ENCODE measurements around the gene NFATC4. TPM values are rescaled to one million over a fixed set of nuclear protein-coding genes. Genes with fewer than 3 reads are reported as not detected.
A peak's percentile ranks its signal among the peaks of the same experiment; 100 is the strongest.

NFATC4 gene
- total and polyA plus RNA-seq, 2 donors (not counting 1 experiment from before 2014, with no cell fraction given) = 3.1 to 7.6 TPM

DNA sequence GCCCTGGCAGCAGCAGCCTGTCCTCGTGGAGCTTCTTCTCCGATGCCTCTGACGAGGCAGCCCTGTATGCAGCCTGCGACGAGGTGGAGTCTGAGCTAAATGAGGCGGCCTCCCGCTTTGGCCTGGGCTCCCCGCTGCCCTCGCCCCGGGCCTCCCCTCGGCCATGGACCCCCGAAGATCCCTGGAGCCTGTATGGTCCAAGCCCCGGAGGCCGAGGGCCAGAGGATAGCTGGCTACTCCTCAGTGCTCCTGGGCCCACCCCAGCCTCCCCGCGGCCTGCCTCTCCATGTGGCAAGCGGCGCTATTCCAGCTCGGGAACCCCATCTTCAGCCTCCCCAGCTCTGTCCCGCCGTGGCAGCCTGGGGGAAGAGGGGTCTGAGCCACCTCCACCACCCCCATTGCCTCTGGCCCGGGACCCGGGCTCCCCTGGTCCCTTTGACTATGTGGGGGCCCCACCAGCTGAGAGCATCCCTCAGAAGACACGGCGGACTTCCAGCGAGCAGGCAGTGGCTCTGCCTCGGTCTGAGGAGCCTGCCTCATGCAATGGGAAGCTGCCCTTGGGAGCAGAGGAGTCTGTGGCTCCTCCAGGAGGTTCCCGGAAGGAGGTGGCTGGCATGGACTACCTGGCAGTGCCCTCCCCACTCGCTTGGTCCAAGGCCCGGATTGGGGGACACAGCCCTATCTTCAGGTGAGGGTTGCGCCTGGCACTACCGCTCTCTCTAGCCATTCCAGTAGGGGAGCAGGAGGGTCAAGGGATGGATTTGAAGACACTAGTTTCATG, 2.1 kb downstream of the NFATC4 start:
- intact Hi-C loops (cut with micrococcal nuclease) = loop anchor here (5.0 to 10.0 kb wide), 3 partner anchors 228 to 335 kb away; partner anchors contain the start of gene EMC9
- no peak overlapping the region for H3K4me2 ChIP-seq (replicated peaks; ENCODE audit: low read depth, low read length, poor library complexity, severe bottlenecking)
- no peaks in the 10 kb centered on the region for H4K20me1 ChIP-seq (ENCODE audit: control insufficient read depth, insufficient read depth, low read length, poor library complexity, severe bottlenecking)
- no peaks in the 10 kb centered on the region for H3K36me3 ChIP-seq (replicated peaks in 1 of 2; ENCODE audit: control extremely low read depth in 1 of 2, control insufficient read depth in 1 of 2, extremely low read depth in 1 of 2, insufficient read depth in 2 of 2, low read length in 1 of 2)
- no peak overlapping the region for H3K27ac ChIP-seq (ENCODE audit: low read length in 2 of 2)
- Mint-ChIP-seq H3K27me3 (peaks cover 6% of the 10 kb centered on the region), H3K27ac (no peak overlapping the region), H3K4me1 (peaks cover 30% of the 10 kb centered on the region), H3K4me3 (no peak overlapping the region), H3K9me3 (ENCODE audit: insufficient read depth) (no peaks in the 10 kb centered on the region)
- ChIA-PET CTCF (interaction anchor here (0.5 to 2.0 kb wide), 5 partner anchors 37 to 67 kb away, joined by 3 to 10 read pairs (median 3); partner anchors contain the start of genes CBLN3 and KHNYN), POLR2A (interaction anchor here (0.7 to 2.2 kb wide), 3 partner anchors 49 to 61 kb away, joined by 3 to 5 read pairs (median 3); partner anchors contain the start of gene KHNYN)
- no peaks in the 10 kb centered on the region for H3K79me2 ChIP-seq (ENCODE audit: control insufficient read depth, insufficient read depth, low read length)
- H3K9me3 ChIP-seq (ENCODE audit: control extremely low read depth in 1 of 3, control insufficient read depth in 2 of 3, insufficient read depth in 1 of 3, low read length in 2 of 3) = no peaks in the 10 kb centered on the region
- DNase-seq (peak; percentile 18), ATAC-seq (ENCODE audit: low read depth) (no peak)
- H3K9ac ChIP-seq (ENCODE audit: low read length) = no peak overlapping the region
- WGBS (ENCODE audit: insufficient coverage) = 92% methylated on average over 28 of the region's 32 CpGs
- H3K4me3 ChIP-seq (ENCODE audit: control extremely low read depth in 1 of 5, extremely low read depth in 1 of 5, insufficient read depth in 1 of 5, low read depth in 2 of 5, low read length in 4 of 5) = no peak overlapping the region
- H3K4me1 ChIP-seq (ENCODE audit: control insufficient read depth in 2 of 2, insufficient read depth in 2 of 2, low read length in 2 of 2) = peaks cover 28 to 37% of the 10 kb centered on the region in 2 donors
- TF ChIP-seq, protein P1, sequence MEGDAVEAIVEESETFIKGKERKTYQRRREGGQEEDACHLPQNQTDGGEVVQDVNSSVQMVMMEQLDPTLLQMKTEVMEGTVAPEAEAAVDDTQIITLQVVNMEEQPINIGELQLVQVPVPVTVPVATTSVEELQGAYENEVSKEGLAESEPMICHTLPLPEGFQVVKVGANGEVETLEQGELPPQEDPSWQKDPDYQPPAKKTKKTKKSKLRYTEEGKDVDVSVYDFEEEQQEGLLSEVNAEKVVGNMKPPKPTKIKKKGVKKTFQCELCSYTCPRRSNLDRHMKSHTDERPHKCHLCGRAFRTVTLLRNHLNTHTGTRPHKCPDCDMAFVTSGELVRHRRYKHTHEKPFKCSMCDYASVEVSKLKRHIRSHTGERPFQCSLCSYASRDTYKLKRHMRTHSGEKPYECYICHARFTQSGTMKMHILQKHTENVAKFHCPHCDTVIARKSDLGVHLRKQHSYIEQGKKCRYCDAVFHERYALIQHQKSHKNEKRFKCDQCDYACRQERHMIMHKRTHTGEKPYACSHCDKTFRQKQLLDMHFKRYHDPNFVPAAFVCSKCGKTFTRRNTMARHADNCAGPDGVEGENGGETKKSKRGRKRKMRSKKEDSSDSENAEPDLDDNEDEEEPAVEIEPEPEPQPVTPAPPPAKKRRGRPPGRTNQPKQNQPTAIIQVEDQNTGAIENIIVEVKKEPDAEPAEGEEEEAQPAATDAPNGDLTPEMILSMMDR (IDR thresholded peaks at IDR 0.05) = no peak
- no peak for TF ChIP-seq EZH2 (IDR thresholded peaks at IDR 0.05; ENCODE audit: borderline replicate concordance, insufficient read depth, low read depth, low read length, poor library complexity, severe bottlenecking)
- H2AFZ ChIP-seq (ENCODE audit: insufficient read depth, low read depth, low read length, poor library complexity, severe bottlenecking) = no peak overlapping the region
- H3K27me3 ChIP-seq (replicated peaks in 1 of 4; ENCODE audit: control extremely low read depth in 1 of 4, control insufficient read depth in 3 of 4, insufficient read depth in 4 of 4, low read length in 3 of 4) = peaks cover 0 to 30% (median 6%) of the 10 kb centered on the region in 4 experiments

DNA sequence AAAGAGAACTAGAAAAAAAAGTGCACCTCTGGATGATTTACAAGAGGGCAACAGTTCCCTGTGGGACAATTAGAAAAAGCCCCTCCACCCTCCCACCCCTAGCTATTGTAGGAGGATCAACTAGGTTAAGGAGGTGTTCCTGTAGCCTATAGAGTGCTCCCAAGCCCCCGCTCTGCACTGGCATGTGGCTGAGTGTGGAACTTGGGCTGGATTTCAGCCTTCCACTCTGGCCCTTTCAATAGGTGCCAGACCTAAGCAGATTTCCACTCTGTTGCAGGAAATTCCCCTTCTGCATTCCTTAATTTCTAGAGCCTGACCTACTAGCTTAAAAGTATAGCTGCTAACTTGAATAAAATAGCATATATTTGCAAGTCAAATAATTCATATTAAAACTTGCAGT, 2.8 kb downstream of the NFATC4 start:
- H3K27ac ChIP-seq (ENCODE audit: low read length in 2 of 2) = no peak overlapping the region
- H3K27ac Mint-ChIP-seq = no peak overlapping the region
- H3K4me3 Mint-ChIP-seq = no peak overlapping the region
- WGBS (ENCODE audit: insufficient coverage) = no CpG with 5 or more reads among the region's 1 CpG
- ATAC-seq (ENCODE audit: low read depth) = no peak
- POLR2A ChIA-PET = interaction anchor here (0.7 to 2.2 kb wide), 2 partner anchors 48 to 59 kb away, joined by 3 to 5 read pairs; partner anchors contain the start of gene KHNYN
- intact Hi-C loops (cut with micrococcal nuclease) = no loop called here
- peaks cover 0 to 32% (median 6%) of the 10 kb centered on the region in 4 experiments for H3K27me3 ChIP-seq (replicated peaks in 1 of 4; ENCODE audit: control extremely low read depth in 1 of 4, control insufficient read depth in 3 of 4, insufficient read depth in 4 of 4, low read length in 3 of 4)
- no peak for TF ChIP-seq EZH2 (IDR thresholded peaks at IDR 0.05; ENCODE audit: borderline replicate concordance, insufficient read depth, low read depth, low read length, poor library complexity, severe bottlenecking)
- TF ChIP-seq, protein P1 (IDR thresholded peaks at IDR 0.05) = no peak
- no peaks in the 10 kb centered on the region for H3K9me3 ChIP-seq (ENCODE audit: control extremely low read depth in 1 of 3, control insufficient read depth in 2 of 3, insufficient read depth in 1 of 3, low read length in 2 of 3)
- H3K4me1 ChIP-seq (ENCODE audit: control insufficient read depth in 2 of 2, insufficient read depth in 2 of 2, low read length in 2 of 2) = peaks cover 23 to 30% of the 10 kb centered on the region in 2 donors
- DNase-seq = no peak
- H3K36me3 ChIP-seq (replicated peaks in 1 of 2; ENCODE audit: control extremely low read depth in 1 of 2, control insufficient read depth in 1 of 2, extremely low read depth in 1 of 2, insufficient read depth in 2 of 2, low read length in 1 of 2) = no peaks in the 10 kb centered on the region
- no peaks in the 10 kb centered on the region for H4K20me1 ChIP-seq (ENCODE audit: control insufficient read depth, insufficient read depth, low read length, poor library complexity, severe bottlenecking)
- CTCF ChIA-PET = interaction anchor here (0.7 to 2.1 kb wide), 6 partner anchors 31 to 66 kb away, joined by 3 to 10 read pairs (median 4); partner anchors contain the start of genes CBLN3, KHNYN and RIPK3
- H3K27me3 Mint-ChIP-seq = peaks cover 6% of the 10 kb centered on the region
- H3K79me2 ChIP-seq (ENCODE audit: control insufficient read depth, insufficient read depth, low read length) = no peaks in the 10 kb centered on the region
- H3K4me2 ChIP-seq (replicated peaks; ENCODE audit: low read depth, low read length, poor library complexity, severe bottlenecking) = no peak overlapping the region
- H3K4me3 ChIP-seq (ENCODE audit: control extremely low read depth in 1 of 5, extremely low read depth in 1 of 5, insufficient read depth in 1 of 5, low read depth in 2 of 5, low read length in 4 of 5) = no peak overlapping the region
- H3K9ac ChIP-seq (ENCODE audit: low read length) = no peak overlapping the region
- H3K9me3 Mint-ChIP-seq (ENCODE audit: insufficient read depth) = no peaks in the 10 kb centered on the region
- H2AFZ ChIP-seq (ENCODE audit: insufficient read depth, low read depth, low read length, poor library complexity, severe bottlenecking) = no peak overlapping the region
- peaks cover 23% of the 10 kb centered on the region for H3K4me1 Mint-ChIP-seq

Data from B cell (primary cell).